SK-N-SH treated with all-trans-retinoic acid at 6 μM for 48 hours (cell line): ENCODE data around the gene CLTB.

Source experiments
- ATAC-seq: fragments of 200-7000 bp; cut with Tn5 transposase; 3 replicates; pipeline ENCODE4 v1.9.1; 2020; ENCODE audit warnings: mild to moderate bottlenecking, moderate library complexity
- ARNTL ChIP-seq: fragments of 450-650 bp; formaldehyde crosslinking; IDR thresholded peaks from 2 replicates; pipeline ENCODE4 v1.5.0; 2020; ENCODE audit warnings: low read depth, mild to moderate bottlenecking, moderate library complexity, borderline replicate concordance
- BACH2 ChIP-seq: fragments of 250-450 bp; sonication (Bioruptor Pico); IDR thresholded peaks from 2 replicates; pipeline ENCODE4 v1.9.0; 2021; ENCODE audit warnings: mild to moderate bottlenecking, borderline replicate concordance
- CSDC2 ChIP-seq: fragments of 250-450 bp; sonication (Bioruptor Pico); IDR thresholded peaks from 2 replicates; pipeline ENCODE4 v1.5.0; 2020; ENCODE audit warnings: mild to moderate bottlenecking, moderate library complexity
- CSRNP3 ChIP-seq: fragments of 250-450 bp; sonication (Bioruptor Pico); IDR thresholded peaks from 2 replicates; pipeline ENCODE4 v1.5.1; 2021; ENCODE audit warnings: mild to moderate bottlenecking, moderate library complexity
- ISL1 ChIP-seq: fragments of 250-450 bp; sonication (Bioruptor Pico); IDR thresholded peaks from 2 replicates; pipeline ENCODE4 v2.1.2; 2022; ENCODE audit warnings: mild to moderate bottlenecking, moderate library complexity
- OSR1 ChIP-seq: fragments of 250-450 bp; sonication (Bioruptor Pico); IDR thresholded peaks from 2 replicates; pipeline ENCODE4 v1.8.0; 2022; ENCODE audit warnings: moderate library complexity, mild to moderate bottlenecking, inconsistent platforms
- PATZ1 ChIP-seq: fragments of 250-450 bp; sonication (Bioruptor Pico); IDR thresholded peaks from 2 replicates; pipeline ENCODE4 v1.8.0; 2020; ENCODE audit warnings: mild to moderate bottlenecking, moderate library complexity, borderline replicate concordance
- POU6F1 ChIP-seq: fragments of 250-450 bp; sonication (Bioruptor Pico); IDR thresholded peaks from 2 replicates; pipeline ENCODE4 v1.8.0; 2021; ENCODE audit warnings: low read depth, mild to moderate bottlenecking, moderate library complexity, borderline replicate concordance
- PPARA ChIP-seq: fragments of 250-450 bp; sonication (Bioruptor Pico); IDR thresholded peaks from 2 replicates; pipeline ENCODE4 v1.5.0; 2020; ENCODE audit warnings: mild to moderate bottlenecking, borderline replicate concordance
- SNAI2 ChIP-seq: fragments of 250-450 bp; sonication (Bioruptor Pico); IDR thresholded peaks from 2 replicates; pipeline ENCODE4 v1.5.0; 2020; ENCODE audit warnings: mild to moderate bottlenecking, moderate library complexity
- TCF4 ChIP-seq: fragments of 250-450 bp; sonication (Bioruptor Pico); IDR thresholded peaks from 2 replicates; pipeline ENCODE4 v1.8.0; 2021; ENCODE audit warnings: mild to moderate bottlenecking, moderate library complexity, borderline replicate concordance
- TOX ChIP-seq: fragments of 250-450 bp; sonication (Bioruptor Pico); IDR thresholded peaks from 2 replicates; pipeline ENCODE4 v1.8.0; 2021; ENCODE audit warnings: mild to moderate bottlenecking, moderate library complexity, borderline replicate concordance
- TSHZ2 ChIP-seq: fragments of 250-450 bp; sonication (Bioruptor Pico); IDR thresholded peaks from 2 replicates; pipeline ENCODE4 v1.5.0; 2020; ENCODE audit warnings: mild to moderate bottlenecking, moderate library complexity
- ZC3H10 ChIP-seq: fragments of 250-450 bp; sonication (Bioruptor Pico); IDR thresholded peaks from 2 replicates; pipeline ENCODE4 v1.5.1; 2021; ENCODE audit warnings: mild to moderate bottlenecking, moderate library complexity
- ZFP3 ChIP-seq: fragments of 250-450 bp; sonication (Bioruptor Pico); IDR thresholded peaks from 2 replicates; pipeline ENCODE4 v1.5.0; 2020; ENCODE audit warnings: mild to moderate bottlenecking, moderate library complexity
- ZFP30 ChIP-seq: fragments of 450-650 bp; formaldehyde crosslinking; IDR thresholded peaks from 2 replicates; pipeline ENCODE4 v1.5.0; 2022; ENCODE audit warnings: mild to moderate bottlenecking, moderate library complexity
- ZNF565 ChIP-seq: fragments of 450-650 bp; formaldehyde crosslinking; conservative IDR thresholded peaks from 2 replicates; pipeline ENCODE4 v1.5.0; 2020; ENCODE audit warnings: low read depth, mild to moderate bottlenecking, moderate library complexity
- ZNF70 ChIP-seq: fragments of 450-650 bp; formaldehyde crosslinking; IDR thresholded peaks from 2 replicates; pipeline ENCODE4 v1.5.0; 2020; ENCODE audit warnings: mild to moderate bottlenecking, moderate library complexity

Gene CLTB

GRCh38 chr5:176415952-176416924, at the start of gene CLTB:
TSS of gene CLTB (minus strand) at chr5:176416539. CDS start at chr5:176416363, 176 bp downstream.
- peak; percentile 96 for ATAC-seq
- TF ChIP-seq ZFP30 (no peak), ZFP3 (CRISPR knock-in tag) (no peak), PPARA (CRISPR knock-in tag) (no peak), CSDC2 (CRISPR knock-in tag) (peak; percentile 50; the same call in 1 of the 2 replicates), TCF4 (no peak), TSHZ2 (CRISPR knock-in tag) (peak; percentile 64; the same call in 1 of the 2 replicates), BACH2 (CRISPR knock-in tag) (no peak), ZC3H10 (no peak), ZNF70 (CRISPR knock-in tag) (no peak), ISL1 (no peak), ARNTL (CRISPR knock-in tag) (no peak), PATZ1 (CRISPR knock-in tag) (no peak), SNAI2 (CRISPR knock-in tag) (peak; percentile 46; the same call in 1 of the 2 replicates), TOX (CRISPR knock-in tag) (no peak), CSRNP3 (CRISPR knock-in tag) (no peak), OSR1 (CRISPR knock-in tag) (no peak)

- TF ChIP-seq PPARA (CRISPR knock-in tag) (no peak), TCF4 (no peak), TSHZ2 (CRISPR knock-in tag) (no peak), ZNF70 (CRISPR knock-in tag) (no peak), SNAI2 (CRISPR knock-in tag) (no peak), ARNTL (CRISPR knock-in tag) (no peak)
- TF ChIP-seq, all 23 proteins: peak for 0
- ATAC-seq = no peak
Measured at GRCh38 chr5:176463113-176463764, 46.9 kb upstream of the CLTB start.

- TF ChIP-seq BACH2 (CRISPR knock-in tag) (no peak), TCF4 (no peak), CSRNP3 (CRISPR knock-in tag) (no peak), ZFP3 (CRISPR knock-in tag) (no peak), PATZ1 (CRISPR knock-in tag) (no peak), ZNF70 (CRISPR knock-in tag) (no peak), OSR1 (CRISPR knock-in tag) (no peak), POU6F1 (no peak), CSDC2 (CRISPR knock-in tag) (no peak), ZNF565 (CRISPR knock-in tag) (no peak)
- TF ChIP-seq, all 23 proteins: peak for 0
- no peak for ATAC-seq
Measured at GRCh38 chr5:176461349-176461748, 45.0 kb upstream of the CLTB start.
